Sigmoid colon (tissue), 7 donors: Measurements from ENCODE around the gene MYL6. TPM values are rescaled to one million over a fixed set of nuclear protein-coding genes. Genes with fewer than 3 reads are reported as not detected.

ENCODE experiments used
- DNase-seq: peaks from one replicate; pipeline ENCODE4 v3.0.0-alpha.2; 2019
- H3K27ac ChIP-seq, 4 donors: fragments of 200-600 bp; sonication (generic); one replicate each; pipeline ENCODE4 v1.5.1; 2016 to 2019; ENCODE audit warnings: mild to moderate bottlenecking in 1 of 4
- H3K27me3 ChIP-seq, 3 donors: fragments of 200-600 bp; sonication (generic); one replicate each; pipeline ENCODE4 v1.5.1; 2019; ENCODE audit warnings: mild to moderate bottlenecking in 1 of 3
- H3K36me3 ChIP-seq, 4 donors: fragments of 200-600 bp; sonication (generic); one replicate each; pipeline ENCODE4 v1.5.1; 2016 to 2019
- H3K4me1 ChIP-seq, 4 donors: fragments of 200-600 bp; sonication (generic); one replicate each; pipeline ENCODE4 v1.5.1; 2017 to 2019
- H3K4me3 ChIP-seq, 4 donors: fragments of 200-600 bp; sonication (generic); one replicate each; pipeline ENCODE4 v1.5.1; 2017 to 2019; ENCODE audit warnings: mild to moderate bottlenecking in 2 of 4, moderate library complexity in 1 of 4
- H3K9me3 ChIP-seq, 4 donors: fragments of 200-600 bp in 3 of 4; sonication (generic) in 3 of 4; one replicate each; pipeline versions ENCODE4 v1.5.1 to v1.6.1; 2013 to 2019
- EP300 ChIP-seq, 4 donors: sonication (generic); formaldehyde crosslinking; IDR thresholded peaks; one replicate each; pipeline ENCODE4 v1.6.1; 2017; ENCODE audit warnings: antibody characterized with exemption in 4 of 4
- POLR2A ChIP-seq, 2 donors: fragments of 450-650 bp; IDR thresholded peaks; one replicate each; pipeline ENCODE4 v1.6.1; 2016; ENCODE audit warnings: antibody characterized with exemption in 2 of 2, mild to moderate bottlenecking in 2 of 2, moderate library complexity in 2 of 2
- POLR2AphosphoS5 ChIP-seq, 4 donors: sonication (generic); formaldehyde crosslinking; IDR thresholded peaks; one replicate each; pipeline ENCODE4 v1.6.1; 2017; ENCODE audit warnings: antibody characterized with exemption in 4 of 4
- WGBS, 2 donors: extraction: QIAGEN DNeasy Blood & Tissue Kit; methylation state at CpG; one replicate each; pipeline ENCODE4 v1.1.7; 2013; 5-methylcytosine and 5-hydroxymethylcytosine counted together
- intact Hi-C: fragments of 100-400 bp; cut with DNase I; formaldehyde crosslinking; loops from one replicate; pipeline ENCODE4 v1.15.1; 2023
- polyA plus RNA-seq, 3 donors: library from polyadenylated mRNA; stranded (reverse); fragments of 200-250 nt; gene quantifications; one replicate each; pipeline ENCODE4 v1.2.3, GENCODE V29; 2013
- total RNA-seq, 4 donors: library from RNA; depleted of rRNA; stranded (reverse); fragments of >200 nt; gene quantifications; one replicate each; pipeline ENCODE4 v1.1.0, GENCODE V29; 2016
- TF ChIP-seq, protein P1 (sequence below), 4 experiments: fragments of 450-650 bp in 3 of 4; fragments of 200-600 bp in 1 of 4; IDR thresholded peaks; one replicate each; pipeline ENCODE4 v1.5.1; 2016 to 2019; ENCODE audit warnings: antibody characterized with exemption in 4 of 4, mild to moderate bottlenecking in 3 of 4, moderate library complexity in 2 of 4
- donor health status: healthy with polysubstance abuse.
- donor health status: Bipolar disorder and iron deficiency.
- donor health status: healthy.

MYL6 gene
- total and polyA plus RNA-seq, 7 donors: 3,150 to 9,553 (median 7,537) TPM

DNA sequence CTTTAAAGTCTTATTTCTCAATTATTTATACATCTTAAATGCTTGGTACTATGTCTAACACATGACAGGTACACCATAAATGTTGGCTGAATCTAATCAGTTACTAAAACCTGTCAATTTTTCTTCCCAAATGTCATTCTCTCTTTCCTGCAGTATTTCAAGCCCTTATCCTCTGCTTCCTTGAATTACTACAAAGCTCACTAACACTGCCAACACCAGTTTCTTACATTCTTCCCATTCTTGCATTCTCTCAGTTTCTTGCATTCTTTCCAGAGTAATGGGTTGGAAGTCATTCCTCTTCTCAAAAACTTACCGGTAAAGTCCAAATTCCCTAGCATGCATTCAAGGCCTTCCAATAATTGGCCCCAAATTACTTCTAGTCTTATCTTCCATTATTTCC lies 40.7 kb downstream of the MYL6 start:
- 91 to 92% methylated on average over 1 of the region's 1 CpG for WGBS, 2 donors
- intact Hi-C loops: no loop called here

DNA sequence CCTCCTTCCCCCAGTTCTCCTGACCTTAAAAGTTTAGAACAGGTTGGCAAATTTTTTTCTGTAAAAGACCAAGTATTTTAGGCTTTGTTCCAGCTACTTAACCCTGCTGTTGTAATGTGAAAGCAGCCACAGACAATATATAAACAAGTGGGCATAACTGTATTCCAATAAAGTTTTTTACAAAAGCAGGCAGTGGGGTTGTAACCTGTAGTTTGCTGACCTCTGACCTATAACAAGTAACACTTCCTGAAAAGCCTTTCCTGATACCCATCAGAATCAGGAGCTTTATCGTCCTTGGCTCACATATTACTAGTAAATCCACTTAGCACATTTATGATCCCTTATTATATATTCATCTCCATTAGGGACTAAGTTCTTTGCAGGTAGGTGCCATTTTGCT lies 44.2 kb downstream of the MYL6 start:
- Histone ChIP-seq H3K4me3 (no peak overlapping the region), H3K27me3 (no peaks in the 10 kb centered on the region), H3K9me3 (no peaks in the 10 kb centered on the region), H3K27ac (peak overlapping the region in 1 of 4 donors; percentile 36), H3K4me1 (peaks cover 0 to 5% (median 0%) of the 10 kb centered on the region in 4 donors), H3K36me3 (peaks cover 9 to 29% (median 21%) of the 10 kb centered on the region in 4 donors)
- DNase-seq: no peak
- TF ChIP-seq POLR2AphosphoS5 (IDR thresholded peaks at IDR 0.05): peak in 1 of 4 donors; percentile 4
- TF ChIP-seq POLR2A (IDR thresholded peaks at IDR 0.05): no peak
- WGBS, 2 donors: 9 to 49% methylated on average over 1 of the region's 1 CpG
- intact Hi-C loops: no loop called here

More for the DNA sequence above, 40.7 kb downstream of the MYL6 start:
- Histone ChIP-seq H3K36me3 (no peaks in the 10 kb centered on the region), H3K4me3 (no peak overlapping the region), H3K9me3 (no peaks in the 10 kb centered on the region), H3K27ac (no peak overlapping the region), H3K27me3 (no peaks in the 10 kb centered on the region), H3K4me1 (peaks cover 0 to 5% (median 2%) of the 10 kb centered on the region in 4 donors)
- TF ChIP-seq, protein P1, sequence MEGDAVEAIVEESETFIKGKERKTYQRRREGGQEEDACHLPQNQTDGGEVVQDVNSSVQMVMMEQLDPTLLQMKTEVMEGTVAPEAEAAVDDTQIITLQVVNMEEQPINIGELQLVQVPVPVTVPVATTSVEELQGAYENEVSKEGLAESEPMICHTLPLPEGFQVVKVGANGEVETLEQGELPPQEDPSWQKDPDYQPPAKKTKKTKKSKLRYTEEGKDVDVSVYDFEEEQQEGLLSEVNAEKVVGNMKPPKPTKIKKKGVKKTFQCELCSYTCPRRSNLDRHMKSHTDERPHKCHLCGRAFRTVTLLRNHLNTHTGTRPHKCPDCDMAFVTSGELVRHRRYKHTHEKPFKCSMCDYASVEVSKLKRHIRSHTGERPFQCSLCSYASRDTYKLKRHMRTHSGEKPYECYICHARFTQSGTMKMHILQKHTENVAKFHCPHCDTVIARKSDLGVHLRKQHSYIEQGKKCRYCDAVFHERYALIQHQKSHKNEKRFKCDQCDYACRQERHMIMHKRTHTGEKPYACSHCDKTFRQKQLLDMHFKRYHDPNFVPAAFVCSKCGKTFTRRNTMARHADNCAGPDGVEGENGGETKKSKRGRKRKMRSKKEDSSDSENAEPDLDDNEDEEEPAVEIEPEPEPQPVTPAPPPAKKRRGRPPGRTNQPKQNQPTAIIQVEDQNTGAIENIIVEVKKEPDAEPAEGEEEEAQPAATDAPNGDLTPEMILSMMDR (IDR thresholded peaks at IDR 0.05): no peak
- TF ChIP-seq POLR2AphosphoS5 (IDR thresholded peaks at IDR 0.05) (no peak), EP300 (IDR thresholded peaks at IDR 0.05) (no peak), POLR2A (IDR thresholded peaks at IDR 0.05) (no peak)
- no peak for DNase-seq

DNA sequence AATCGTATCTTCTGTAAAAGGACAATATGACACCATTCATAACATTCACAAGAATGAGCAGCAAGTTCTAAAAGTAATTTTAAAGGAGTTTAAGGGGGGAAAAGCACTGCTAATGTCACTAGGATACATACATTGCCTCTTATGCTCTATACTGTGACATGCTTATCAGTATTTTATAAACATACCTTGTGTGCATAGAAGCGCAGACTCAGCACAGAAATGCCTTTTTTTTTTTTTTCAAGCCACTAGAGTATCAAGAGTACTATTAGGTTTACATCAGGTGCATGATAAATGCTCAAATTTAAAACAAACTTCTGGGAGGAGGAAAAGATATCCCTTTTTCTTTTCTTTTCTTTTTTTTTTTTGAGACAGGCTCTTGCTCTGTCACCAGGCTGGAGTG lies 44.7 kb downstream of the MYL6 start:
- TF ChIP-seq POLR2A (IDR thresholded peaks at IDR 0.05) (no peak), EP300 (IDR thresholded peaks at IDR 0.05) (no peak), POLR2AphosphoS5 (IDR thresholded peaks at IDR 0.05) (no peak)
- TF ChIP-seq, protein P1 (IDR thresholded peaks at IDR 0.05): no peak
- no peaks in the 10 kb centered on the region for H3K9me3 ChIP-seq
- H3K36me3 ChIP-seq: peaks cover 14 to 34% (median 26%) of the 10 kb centered on the region in 4 donors
- intact Hi-C loops: no loop called here
- peak overlapping the region in 1 of 4 donors; percentile 36 for H3K27ac ChIP-seq
- no peaks in the 10 kb centered on the region for H3K27me3 ChIP-seq
- DNase-seq: no peak
- H3K4me3 ChIP-seq: no peak overlapping the region
- H3K4me1 ChIP-seq: peaks cover 0 to 5% (median 0%) of the 10 kb centered on the region in 4 donors
- 55 to 78% methylated on average over 2 of the region's 2 CpGs for WGBS, 2 donors

DNA sequence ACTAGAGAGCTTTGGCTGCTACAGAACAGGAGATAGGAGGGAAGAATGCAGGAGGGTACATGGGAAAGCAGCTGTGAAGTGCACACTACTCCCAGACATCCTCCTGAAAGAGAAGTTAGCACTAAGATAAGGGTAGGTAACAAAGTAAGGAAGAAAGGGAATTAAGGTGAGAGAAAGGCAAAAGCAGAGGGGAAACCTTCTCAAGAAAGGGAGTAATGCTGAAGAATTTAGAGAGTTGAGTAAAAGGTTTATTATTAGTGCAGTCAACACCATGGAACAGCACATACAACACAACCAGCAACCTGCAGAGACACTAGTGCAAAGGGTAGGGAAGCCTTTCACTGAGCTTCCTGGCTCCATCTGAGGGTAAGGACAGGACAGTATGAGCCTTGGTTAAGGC lies 46.1 kb downstream of the MYL6 start:
- Histone ChIP-seq H3K9me3 (no peaks in the 10 kb centered on the region), H3K27me3 (no peaks in the 10 kb centered on the region), H3K4me3 (no peak overlapping the region), H3K4me1 (peaks cover 0 to 5% (median 0%) of the 10 kb centered on the region in 4 donors), H3K27ac (no peak overlapping the region), H3K36me3 (peaks cover 21 to 48% (median 39%) of the 10 kb centered on the region in 4 donors)
- TF ChIP-seq POLR2A (IDR thresholded peaks at IDR 0.05): no peak
- no peak for DNase-seq
- intact Hi-C loops: no loop called here

DNA sequence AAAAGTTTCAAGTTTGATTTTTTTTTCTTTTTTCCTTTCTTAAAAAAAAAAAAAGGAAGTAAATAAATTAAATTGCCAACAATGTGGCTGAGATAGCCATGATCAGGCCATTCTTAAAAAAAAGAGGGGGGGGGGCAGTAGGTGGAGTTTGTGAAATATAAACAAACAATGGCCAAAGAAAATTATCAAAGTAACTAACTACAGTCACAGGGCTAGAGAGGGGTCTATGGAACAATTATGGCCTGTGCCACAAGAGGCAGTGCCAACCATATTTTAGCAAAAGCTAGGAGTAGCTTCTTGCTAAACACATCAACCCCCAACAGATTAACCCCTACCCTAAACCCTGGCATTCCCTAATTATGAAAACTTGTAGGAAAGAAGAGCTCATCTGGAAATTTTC lies 47.3 kb downstream of the MYL6 start:
- peaks cover 0 to 5% (median 0%) of the 10 kb centered on the region in 4 donors for H3K4me1 ChIP-seq
- H3K36me3 ChIP-seq: peaks cover 29 to 60% (median 50%) of the 10 kb centered on the region in 4 donors
- no peaks in the 10 kb centered on the region for H3K9me3 ChIP-seq
- DNase-seq: no peak
- intact Hi-C loops: no loop called here
- H3K27me3 ChIP-seq: no peaks in the 10 kb centered on the region
- TF ChIP-seq, protein P1 (IDR thresholded peaks at IDR 0.05): no peak
- TF ChIP-seq POLR2AphosphoS5 (IDR thresholded peaks at IDR 0.05) (no peak), EP300 (IDR thresholded peaks at IDR 0.05) (no peak), POLR2A (IDR thresholded peaks at IDR 0.05) (no peak)
- peak overlapping the region in 1 of 4 donors; percentile 51 for H3K27ac ChIP-seq
- no peak overlapping the region for H3K4me3 ChIP-seq
